ENCODE measurements around the gene CEP112. TPM values are rescaled to one million over a fixed set of nuclear protein-coding genes. Genes with fewer than 3 reads are reported as not detected.

CEP112 gene
- total RNA-seq, 1 donor from 2014 or later, result 21.8 TPM

- Mint-ChIP-seq H3K4me3 (ENCODE audit: unreplicated experiment) (no peak overlapping the region), H3K4me1 (ENCODE audit: low read depth) (no peaks in the 10 kb centered on the region), H3K9me3 (ENCODE audit: low read depth) (peaks cover 27% of the 10 kb centered on the region), H3K36me3 (ENCODE audit: low read depth) (peaks cover 17% of the 10 kb centered on the region), H3K27me3 (ENCODE audit: low read depth) (no peaks in the 10 kb centered on the region), H3K27ac (ENCODE audit: unreplicated experiment) (no peak overlapping the region)
- TF ChIP-seq, protein P1, sequence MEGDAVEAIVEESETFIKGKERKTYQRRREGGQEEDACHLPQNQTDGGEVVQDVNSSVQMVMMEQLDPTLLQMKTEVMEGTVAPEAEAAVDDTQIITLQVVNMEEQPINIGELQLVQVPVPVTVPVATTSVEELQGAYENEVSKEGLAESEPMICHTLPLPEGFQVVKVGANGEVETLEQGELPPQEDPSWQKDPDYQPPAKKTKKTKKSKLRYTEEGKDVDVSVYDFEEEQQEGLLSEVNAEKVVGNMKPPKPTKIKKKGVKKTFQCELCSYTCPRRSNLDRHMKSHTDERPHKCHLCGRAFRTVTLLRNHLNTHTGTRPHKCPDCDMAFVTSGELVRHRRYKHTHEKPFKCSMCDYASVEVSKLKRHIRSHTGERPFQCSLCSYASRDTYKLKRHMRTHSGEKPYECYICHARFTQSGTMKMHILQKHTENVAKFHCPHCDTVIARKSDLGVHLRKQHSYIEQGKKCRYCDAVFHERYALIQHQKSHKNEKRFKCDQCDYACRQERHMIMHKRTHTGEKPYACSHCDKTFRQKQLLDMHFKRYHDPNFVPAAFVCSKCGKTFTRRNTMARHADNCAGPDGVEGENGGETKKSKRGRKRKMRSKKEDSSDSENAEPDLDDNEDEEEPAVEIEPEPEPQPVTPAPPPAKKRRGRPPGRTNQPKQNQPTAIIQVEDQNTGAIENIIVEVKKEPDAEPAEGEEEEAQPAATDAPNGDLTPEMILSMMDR (IDR thresholded peaks at IDR 0.05), result no peak
- no peak for DNase-seq (ENCODE audit: low spot score)
Measured at GRCh38 chr17:65799454-65799853, 392.5 kb downstream of the CEP112 start.

- H3K27ac Mint-ChIP-seq (ENCODE audit: unreplicated experiment), result no peak overlapping the region
- no peaks in the 10 kb centered on the region for H3K27me3 Mint-ChIP-seq (ENCODE audit: low read depth)
- H3K4me1 Mint-ChIP-seq (ENCODE audit: low read depth), result no peaks in the 10 kb centered on the region
- TF ChIP-seq, protein P1 (IDR thresholded peaks at IDR 0.05), result peak; percentile 50
- H3K9me3 Mint-ChIP-seq (ENCODE audit: low read depth), result peaks cover 26% of the 10 kb centered on the region
- no peak for DNase-seq (ENCODE audit: low spot score)
- H3K4me3 Mint-ChIP-seq (ENCODE audit: unreplicated experiment), result no peak overlapping the region
- H3K36me3 Mint-ChIP-seq (ENCODE audit: low read depth), result peaks cover 17% of the 10 kb centered on the region
Measured at GRCh38 chr17:65797809-65798208, 394.1 kb downstream of the CEP112 start.

DNA sequence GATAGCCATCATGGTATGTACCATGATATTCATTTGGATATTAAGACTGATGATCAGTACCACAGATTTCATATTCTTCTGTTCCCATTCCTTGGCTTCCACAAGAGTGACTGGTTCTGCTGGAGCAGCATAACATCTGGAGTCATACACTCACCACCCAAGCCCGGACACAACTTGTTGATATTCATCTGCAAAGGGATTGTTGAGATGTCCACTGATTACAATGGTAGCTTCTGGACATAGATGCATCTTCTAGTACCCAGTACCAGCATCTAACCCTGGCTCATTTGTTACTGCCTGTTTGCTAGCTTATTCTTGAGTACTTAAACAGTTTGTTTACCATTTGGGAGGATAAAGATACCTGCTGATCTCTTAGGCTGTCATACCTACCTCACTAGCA is 394.8 kb downstream of the CEP112 start:
- TF ChIP-seq, protein P1 (IDR thresholded peaks at IDR 0.05), result no peak
- H3K27me3 Mint-ChIP-seq (ENCODE audit: low read depth), result no peaks in the 10 kb centered on the region
- no peak for DNase-seq (ENCODE audit: low spot score)
- peaks cover 10% of the 10 kb centered on the region for H3K36me3 Mint-ChIP-seq (ENCODE audit: low read depth)
- H3K27ac Mint-ChIP-seq (ENCODE audit: unreplicated experiment), result no peak overlapping the region
- peaks cover 18% of the 10 kb centered on the region for H3K9me3 Mint-ChIP-seq (ENCODE audit: low read depth)
- H3K4me3 Mint-ChIP-seq (ENCODE audit: unreplicated experiment), result no peak overlapping the region
- H3K4me1 Mint-ChIP-seq (ENCODE audit: low read depth), result no peaks in the 10 kb centered on the region

DNA sequence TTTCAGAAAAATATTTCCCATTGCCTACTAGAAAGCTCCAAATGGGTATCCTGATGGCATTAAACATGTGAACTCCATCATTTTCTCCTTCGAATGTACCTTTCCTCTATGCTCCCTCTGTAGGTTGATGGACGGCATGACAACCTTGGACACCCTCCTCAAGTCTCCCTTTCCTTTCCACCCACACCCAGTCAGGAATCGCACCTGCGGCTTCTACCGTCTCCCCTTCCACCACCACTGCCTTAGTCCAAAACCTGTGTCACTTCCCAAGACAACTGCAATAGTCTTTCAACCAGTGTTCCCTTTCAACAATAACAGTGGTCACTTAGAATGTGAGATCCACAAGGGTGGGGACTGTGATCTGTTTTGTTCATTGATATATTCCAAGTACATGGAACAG is 397.4 kb downstream of the CEP112 start:
- Mint-ChIP-seq H3K27me3 (ENCODE audit: low read depth) (no peaks in the 10 kb centered on the region), H3K27ac (ENCODE audit: unreplicated experiment) (no peak overlapping the region), H3K4me3 (ENCODE audit: unreplicated experiment) (no peak overlapping the region), H3K36me3 (ENCODE audit: low read depth) (peaks cover 3% of the 10 kb centered on the region), H3K4me1 (ENCODE audit: low read depth) (no peaks in the 10 kb centered on the region), H3K9me3 (ENCODE audit: low read depth) (no peaks in the 10 kb centered on the region)
- TF ChIP-seq, protein P1 (IDR thresholded peaks at IDR 0.05), result peak; percentile 68
- no peak for DNase-seq (ENCODE audit: low spot score)

GRCh38 chr17:65790241-65790640 is 401.7 kb downstream of the CEP112 start:
- H3K9me3 Mint-ChIP-seq (ENCODE audit: low read depth), result no peaks in the 10 kb centered on the region
- TF ChIP-seq, protein P1 (IDR thresholded peaks at IDR 0.05), result no peak

More at GRCh38 chr17:65790241-65790640, 401.7 kb downstream of the CEP112 start:
- H3K27me3 Mint-ChIP-seq (ENCODE audit: low read depth), result no peaks in the 10 kb centered on the region
- peaks cover 12% of the 10 kb centered on the region for H3K4me1 Mint-ChIP-seq (ENCODE audit: low read depth)
- no peak overlapping the region for H3K4me3 Mint-ChIP-seq (ENCODE audit: unreplicated experiment)
- H3K27ac Mint-ChIP-seq (ENCODE audit: unreplicated experiment), result no peak overlapping the region
- no peak for DNase-seq (ENCODE audit: low spot score)
- no peaks in the 10 kb centered on the region for H3K36me3 Mint-ChIP-seq (ENCODE audit: low read depth)
